Pancreas (tissue), 10 donors: ENCODE data around the gene PRKCB. TPM values are rescaled to one million over a fixed set of nuclear protein-coding genes. Genes with fewer than 3 reads are reported as not detected.

Experiments
- ATAC-seq, 4 donors: fragments of 200-7000 bp; cut with Tn5 transposase; one replicate each; pipeline versions ENCODE4 v1.8.0 to v1.9.1; 2020; ENCODE audit warnings: mild to moderate bottlenecking in 4 of 4, moderate library complexity in 4 of 4
- DNase-seq, 6 donors: peaks; one replicate each; pipeline ENCODE4 v3.0.0-alpha.2; 2020
- FAIRE-seq: peaks from 2 replicates; lab custom pipeline; 2012; peaks lifted over from hg19 to GRCh38; lab: Jason Lieb, UNC
- H3K27ac ChIP-seq, 4 donors: fragments of 200-600 bp; sonication (generic); 1 replicate in 3 of 4; 2 replicates in 1 of 4; pipeline versions ENCODE4 v1.5.0 to v1.8.0; 2020
- H3K27me3 ChIP-seq, 4 donors: fragments of 200-600 bp; one replicate each; pipeline ENCODE4 v1.8.0; 2021
- H3K36me3 ChIP-seq, 3 donors: fragments of 200-600 bp; sonication (generic) in 1 of 3; one replicate each; pipeline versions ENCODE4 v1.5.0 to v1.8.0; 2020 to 2021
- H3K4me1 ChIP-seq, 3 donors: fragments of 200-600 bp; one replicate each; pipeline ENCODE4 v1.8.0; 2021
- H3K4me3 ChIP-seq, 4 donors: fragments of 200-600 bp; sonication (generic) in 2 of 4; one replicate each; pipeline versions ENCODE4 v1.5.0 to v1.8.0; 2020 to 2021
- H3K9me3 ChIP-seq, 4 donors: fragments of 200-600 bp; one replicate each; pipeline ENCODE4 v1.8.0; 2021
- CTCF ChIP-seq, 4 donors: fragments of 200-600 bp; sonication (generic) in 3 of 4; IDR thresholded peaks; one replicate each; pipeline versions ENCODE4 v1.5.0 to v1.8.0; 2021; ENCODE audit warnings: antibody characterized with exemption in 4 of 4
- WGBS, 2 donors: extraction: QIAGEN DNeasy Blood & Tissue Kit; methylation state at CpG; one replicate each; pipeline ENCODE4 v1.1.7; 2013; 5-methylcytosine and 5-hydroxymethylcytosine counted together
- intact Hi-C, 3 donors: fragments of 100-400 bp; cut with DNase I; formaldehyde crosslinking; loops; one replicate each; pipeline versions ENCODE4 v1.11.1 to v1.14.2; 2022
- polyA plus RNA-seq, 2 donors: library from polyadenylated mRNA; stranded (reverse); fragments of 200-250 nt; gene quantifications; one replicate each; pipeline ENCODE4 v1.2.3, GENCODE V29; 2013
- total RNA-seq, 6 donors: library from RNA; stranded (reverse); fragmentation: NEBNext Ultra II Directional in 4 of 6; extraction: Animal tissue kit (Norgen Biotek cat#: 25700) in 4 of 6; gene quantifications; one replicate each; pipeline versions ENCODE4 v1.2.1 to v1.2.4, GENCODE V29; 2021 to 2023
- donor health status: healthy with polysubstance abuse.
- donor health status: DM: no; HTN: no; CAD: no; lungs with moderate emphysema.
- donor health status: DM: no; HTN: no; CAD: no.
- donor health status: control.
- donor health status: control.
- donor health status: Bipolar disorder and iron deficiency.
- donor health status: DM: yes; HTN: yes; CAD: no.
- donor health status: DM: no; HTN: no; CAD: no.
- donor health status: DM: no; HTN: no; CAD: no.
- donor health status: DM: yes; HTN: yes; CAD: no.

Gene PRKCB
- total and polyA plus RNA-seq, 8 donors, result 0.19 to 4.3 (median 0.61) TPM

- H3K27me3 ChIP-seq, result no peaks in the 10 kb centered on the region
- intact Hi-C loops, result no loop called here
- TF ChIP-seq CTCF (IDR thresholded peaks at IDR 0.05), result no peak
- ATAC-seq (no peak), FAIRE-seq (no peak), DNase-seq (no peak)
- H3K9me3 ChIP-seq, result no peaks in the 10 kb centered on the region
- H3K27ac ChIP-seq, result no peak overlapping the region
- H3K4me1 ChIP-seq, result peaks cover 6 to 17% (median 14%) of the 10 kb centered on the region in 3 donors
- H3K36me3 ChIP-seq, result no peaks in the 10 kb centered on the region
- 82% methylated on average over 6 of the region's 6 CpGs for WGBS, 2 donors
- H3K4me3 ChIP-seq, result no peak overlapping the region
Observed at GRCh38 chr16:24119807-24120206, 284.0 kb downstream of the PRKCB start.

GRCh38 chr16:24123275-24123674 is 287.5 kb downstream of the PRKCB start:
- intact Hi-C loops, result no loop called here
- FAIRE-seq, result no peak
- DNase-seq, result no peak

GRCh38 chr16:24124291-24124690 is 288.5 kb downstream of the PRKCB start:
- intact Hi-C loops, result no loop called here
- no peak for FAIRE-seq
- no peak for TF ChIP-seq CTCF (IDR thresholded peaks at IDR 0.05)
- Histone ChIP-seq H3K27me3 (no peaks in the 10 kb centered on the region), H3K36me3 (no peaks in the 10 kb centered on the region), H3K4me1 (no peaks in the 10 kb centered on the region), H3K4me3 (no peak overlapping the region), H3K9me3 (no peaks in the 10 kb centered on the region), H3K27ac (no peak overlapping the region)
- no peak for ATAC-seq
- 57 to 71% methylated on average over 7 of the region's 7 CpGs for WGBS, 2 donors
- DNase-seq, result no peak

More at GRCh38 chr16:24123275-24123674, 287.5 kb downstream of the PRKCB start:
- Histone ChIP-seq H3K27me3 (no peaks in the 10 kb centered on the region), H3K4me3 (no peak overlapping the region), H3K4me1 (no peaks in the 10 kb centered on the region), H3K36me3 (no peaks in the 10 kb centered on the region), H3K27ac (no peak overlapping the region), H3K9me3 (no peaks in the 10 kb centered on the region)
- no peak for TF ChIP-seq CTCF (IDR thresholded peaks at IDR 0.05)
- 55 to 69% methylated on average over 1 of the region's 1 CpG for WGBS, 2 donors
- no peak for ATAC-seq

- no peaks in the 10 kb centered on the region for H3K36me3 ChIP-seq
- WGBS, 2 donors, result 51 to 59% methylated on average over 3 of the region's 3 CpGs
- DNase-seq, result no peak
- intact Hi-C loops, result no loop called here
- FAIRE-seq, result no peak
- H3K27me3 ChIP-seq, result no peaks in the 10 kb centered on the region
- H3K9me3 ChIP-seq, result no peaks in the 10 kb centered on the region
- no peaks in the 10 kb centered on the region for H3K4me1 ChIP-seq
- no peak overlapping the region for H3K4me3 ChIP-seq
- no peak overlapping the region for H3K27ac ChIP-seq
- no peak for ATAC-seq
- TF ChIP-seq CTCF (IDR thresholded peaks at IDR 0.05), result no peak
Observed at GRCh38 chr16:24125214-24125613, 289.4 kb downstream of the PRKCB start.

GRCh38 chr16:24129412-24129918 is 293.7 kb downstream of the PRKCB start:
- FAIRE-seq, result no peak
- intact Hi-C loops, result no loop called here
- H3K9me3 ChIP-seq, result no peaks in the 10 kb centered on the region
- no peaks in the 10 kb centered on the region for H3K36me3 ChIP-seq
- no peaks in the 10 kb centered on the region for H3K27me3 ChIP-seq
- 44 to 49% methylated on average over 4 of the region's 4 CpGs for WGBS, 2 donors
- no peak for ATAC-seq
- no peak overlapping the region for H3K27ac ChIP-seq
- no peaks in the 10 kb centered on the region for H3K4me1 ChIP-seq
- no peak for DNase-seq
- H3K4me3 ChIP-seq, result no peak overlapping the region
- no peak for TF ChIP-seq CTCF (IDR thresholded peaks at IDR 0.05)
